HG03280 (cell line): ENCODE results near the gene QDPR.
A peak's percentile ranks its signal among the peaks of the same experiment; 100 is the strongest.

ENCODE experiments used
- ATAC-seq: cut with Tn5 transposase; IDR thresholded peaks from one replicate; pipeline ENCODE4 v1.9.1; 2021; ENCODE audit warnings: mild to moderate bottlenecking, moderate library complexity; ENCODE audit not compliant: unreplicated experiment

Gene QDPR

GRCh38 chr4:17528551-17529165, 16.8 kb upstream of the QDPR start:
- no peak for ATAC-seq

DNA sequence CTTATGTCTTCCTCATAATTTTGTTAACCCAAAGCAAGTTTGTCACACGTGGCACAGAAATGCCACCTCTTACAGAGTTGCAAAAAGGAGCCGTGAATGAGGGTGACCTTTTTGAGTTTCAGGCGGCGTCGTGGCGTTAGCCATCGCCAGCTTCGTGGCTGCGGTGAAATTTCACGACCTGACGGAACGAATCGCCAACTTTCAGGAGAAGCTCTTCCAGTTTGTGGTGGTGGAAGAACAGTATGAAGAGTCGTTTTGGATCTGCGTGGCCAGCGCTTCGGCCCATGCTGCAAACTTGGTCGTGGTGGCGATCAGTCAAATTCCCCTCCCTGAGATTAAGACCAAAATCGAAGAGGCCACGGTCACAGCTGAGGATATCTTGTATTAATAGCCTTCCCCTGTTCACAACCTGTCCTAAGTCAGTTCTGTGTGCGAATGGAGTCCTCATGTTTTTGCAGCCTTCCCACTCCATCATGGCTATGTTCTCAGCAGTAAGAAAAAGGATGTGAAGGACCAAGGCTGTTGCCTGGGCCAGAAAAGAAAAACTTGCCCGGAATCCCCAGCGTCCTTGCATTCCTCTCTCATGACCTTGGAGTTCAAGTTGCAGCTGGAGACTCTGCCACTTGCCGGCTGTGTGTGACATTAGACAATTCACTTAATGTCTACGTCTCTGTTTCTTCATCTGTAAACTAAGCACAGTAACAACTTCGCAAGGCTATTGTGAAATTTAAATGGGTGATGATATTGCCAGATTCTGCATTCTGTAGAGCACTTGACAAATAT, 15.0 kb upstream of the QDPR start:
- no peak for ATAC-seq

GRCh38 chr4:17523662-17524061, 11.8 kb upstream of the QDPR start:
- no peak for ATAC-seq

- no peak for ATAC-seq
Observed at GRCh38 chr4:17521595-17521994, 9.7 kb upstream of the QDPR start.

DNA sequence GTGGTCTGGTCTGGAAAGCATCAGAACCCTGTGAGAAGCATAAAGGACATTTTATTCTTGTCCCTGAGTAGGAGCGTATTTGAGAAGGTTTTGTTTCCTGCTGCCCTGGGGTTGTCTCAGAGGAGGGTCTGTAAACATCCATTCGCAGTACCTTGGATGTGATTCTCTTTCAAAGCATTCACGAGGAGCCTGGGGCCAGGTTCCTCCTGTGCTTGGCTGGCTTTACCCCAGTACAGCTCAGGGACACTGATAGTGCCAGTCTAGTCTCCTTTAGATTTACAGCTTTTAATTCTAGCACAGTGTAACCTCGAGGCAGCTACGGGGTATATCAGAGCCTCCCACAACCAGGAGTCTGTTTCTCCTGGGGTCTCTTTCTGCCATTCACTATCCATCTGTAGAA, 5.8 kb upstream of the QDPR start:
- ATAC-seq: no peak

DNA sequence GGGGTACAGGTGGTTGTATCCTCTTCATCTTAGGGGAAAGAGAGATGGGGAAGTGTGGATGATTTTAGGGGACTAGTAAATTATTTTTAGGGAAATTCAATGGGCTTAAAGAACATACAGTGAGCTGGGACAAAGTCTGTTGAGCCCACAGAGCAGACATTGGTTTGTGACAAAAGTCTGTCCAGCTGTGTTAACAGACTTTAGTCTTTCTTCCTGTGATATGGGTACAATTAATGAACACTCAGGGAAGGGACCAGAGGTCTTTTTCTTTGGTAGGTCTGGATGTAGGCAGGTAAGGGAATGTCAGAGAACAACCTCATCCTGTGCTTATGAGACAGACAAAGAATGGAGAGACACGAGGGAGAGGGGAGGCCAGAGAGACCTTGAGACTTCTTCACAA, 5.1 kb upstream of the QDPR start:
- no peak for ATAC-seq

- no peak for ATAC-seq
Observed at GRCh38 chr4:17515445-17516407, 3.8 kb upstream of the QDPR start.

- no peak for ATAC-seq
Observed at GRCh38 chr4:17514865-17515264, 3.0 kb upstream of the QDPR start, which contains the start of gene CLRN2. Gene CLRN2 (plus strand): TSS chr4:17515165. CDS start chr4:17515267, 102 bp downstream.

GRCh38 chr4:17512973-17513665, 1.2 kb upstream of the QDPR start:
- ATAC-seq: no peak

DNA sequence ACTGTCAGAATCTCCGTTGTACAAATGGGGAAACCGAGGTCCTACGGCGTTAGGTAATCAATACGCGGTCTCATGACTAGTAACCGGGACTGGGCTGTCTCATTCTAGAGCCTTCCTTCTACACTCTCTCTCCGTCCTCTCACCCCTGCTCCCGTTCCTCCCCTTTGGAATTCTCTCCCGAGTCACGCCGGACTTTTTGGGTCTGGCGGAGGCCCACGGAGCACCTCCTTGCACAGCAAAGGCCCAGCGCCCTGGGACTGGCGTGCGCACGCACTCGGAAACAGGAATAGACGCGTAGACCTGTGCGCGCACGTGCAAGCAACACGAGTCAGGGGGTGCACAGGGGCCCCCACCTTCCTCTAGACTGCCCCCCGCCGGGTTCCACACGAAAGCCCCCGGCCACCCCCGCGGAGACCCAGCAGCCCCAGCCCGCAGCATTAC, 361 bp downstream of the QDPR start:
- peak; percentile 56 for ATAC-seq

DNA sequence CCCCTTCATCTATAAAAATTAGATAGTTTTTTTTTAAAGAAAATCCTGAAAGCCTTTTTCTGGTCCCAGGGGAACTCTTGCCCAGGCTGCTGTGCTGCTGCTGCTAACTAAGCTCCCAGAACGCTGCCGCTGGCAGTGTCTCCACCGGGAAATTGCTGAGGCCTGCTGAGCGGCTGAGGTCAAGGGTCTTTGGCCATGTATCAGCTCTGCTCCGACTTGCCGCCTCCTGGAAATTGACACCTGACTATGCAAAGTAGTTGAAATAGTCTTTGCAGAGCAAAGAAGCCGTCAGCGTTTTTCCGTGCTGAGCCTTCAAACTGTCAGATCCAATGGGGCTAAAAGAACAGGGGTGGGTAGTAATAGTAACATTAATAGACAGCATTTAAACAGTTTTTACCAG, 839 bp downstream of the QDPR start:
- ATAC-seq: no peak

- no peak for ATAC-seq
Observed at GRCh38 chr4:17510582-17510981, 1.3 kb downstream of the QDPR start.

DNA sequence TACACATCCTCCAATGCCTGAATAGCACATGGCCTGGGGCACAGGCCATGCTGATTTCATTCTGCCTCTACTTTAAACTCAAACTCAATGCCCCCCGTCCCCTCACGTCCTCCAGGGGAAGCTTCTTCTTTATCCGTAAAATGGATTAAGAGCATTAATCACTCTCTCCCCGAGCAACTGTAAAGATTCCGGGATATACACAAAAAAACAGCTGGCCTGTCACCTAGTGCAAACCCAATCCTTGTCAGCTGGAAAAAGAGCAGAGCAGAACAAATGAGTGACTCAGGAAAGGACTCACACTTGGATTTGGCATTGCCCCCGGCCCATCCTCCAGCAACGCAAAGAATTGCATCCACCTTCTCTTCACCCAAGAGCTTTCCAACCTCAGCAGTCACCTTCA, 7.8 kb downstream of the QDPR start:
- no peak for ATAC-seq

DNA sequence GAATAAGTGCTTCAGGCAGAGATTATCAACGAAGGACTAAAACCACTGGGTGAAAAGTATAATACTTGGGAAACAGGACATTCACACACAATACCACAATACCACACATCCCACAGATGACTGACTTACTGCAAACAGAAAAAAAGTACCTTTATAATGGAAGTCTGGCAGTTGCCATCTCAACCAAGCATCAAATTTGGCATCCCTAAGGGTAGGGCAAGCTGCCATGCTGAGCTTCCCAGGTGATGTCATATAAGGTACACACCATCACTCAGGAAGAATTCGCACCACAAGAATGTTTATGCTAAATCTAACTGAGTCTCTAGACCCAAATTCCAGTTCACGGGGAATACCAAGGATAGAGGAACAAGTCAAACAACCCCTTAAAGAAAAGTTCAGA, 9.1 kb downstream of the QDPR start:
- no peak for ATAC-seq

DNA sequence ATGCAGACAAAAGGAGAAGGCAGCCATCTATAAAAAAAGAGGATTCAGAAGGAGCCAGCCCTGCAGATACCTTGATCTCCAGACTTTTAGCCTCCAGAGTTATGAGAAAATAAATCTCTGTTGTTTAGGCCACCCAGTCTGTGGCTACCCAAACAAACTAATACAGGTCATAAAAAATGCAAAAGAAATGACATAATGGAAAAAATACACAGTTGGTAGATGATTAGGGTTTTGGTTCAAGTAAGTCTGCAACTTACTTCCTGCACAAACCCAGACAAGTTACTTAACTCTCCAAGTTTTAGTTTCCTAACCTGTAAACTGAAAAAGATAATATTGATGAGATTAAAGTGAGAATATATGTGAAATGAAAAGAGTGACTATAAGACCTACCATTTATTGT, 11.3 kb downstream of the QDPR start:
- no peak for ATAC-seq

DNA sequence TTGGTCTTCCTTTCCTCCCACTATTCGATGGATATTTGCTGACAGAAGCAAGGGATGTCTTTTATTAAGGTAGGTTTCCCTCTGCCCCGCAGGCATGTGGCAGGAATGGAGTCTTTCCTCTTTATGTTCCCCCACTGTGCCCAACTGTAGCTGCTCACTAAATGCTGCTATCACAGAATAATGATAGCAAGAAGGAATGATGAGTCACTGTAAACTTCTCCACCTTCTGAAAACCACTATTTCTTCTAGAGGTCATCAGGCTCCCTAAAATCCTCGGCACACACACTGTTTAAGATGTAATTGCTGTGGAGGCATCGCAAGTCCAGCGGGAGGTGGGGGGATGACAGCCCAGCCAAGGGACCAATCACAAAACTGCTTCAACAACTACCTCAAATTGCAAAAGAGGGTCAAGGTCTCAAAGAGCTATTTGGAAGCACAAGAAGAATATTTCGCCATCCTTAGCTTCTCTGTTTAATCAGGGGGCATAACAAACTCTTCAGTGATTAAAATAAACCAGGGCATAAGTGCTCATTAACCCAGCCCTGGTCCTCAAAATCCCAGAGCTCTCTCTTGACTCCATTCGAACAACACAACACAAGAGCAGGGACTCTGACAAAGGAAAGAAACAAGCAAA, 13.9 kb downstream of the QDPR start:
- ATAC-seq: no peak

DNA sequence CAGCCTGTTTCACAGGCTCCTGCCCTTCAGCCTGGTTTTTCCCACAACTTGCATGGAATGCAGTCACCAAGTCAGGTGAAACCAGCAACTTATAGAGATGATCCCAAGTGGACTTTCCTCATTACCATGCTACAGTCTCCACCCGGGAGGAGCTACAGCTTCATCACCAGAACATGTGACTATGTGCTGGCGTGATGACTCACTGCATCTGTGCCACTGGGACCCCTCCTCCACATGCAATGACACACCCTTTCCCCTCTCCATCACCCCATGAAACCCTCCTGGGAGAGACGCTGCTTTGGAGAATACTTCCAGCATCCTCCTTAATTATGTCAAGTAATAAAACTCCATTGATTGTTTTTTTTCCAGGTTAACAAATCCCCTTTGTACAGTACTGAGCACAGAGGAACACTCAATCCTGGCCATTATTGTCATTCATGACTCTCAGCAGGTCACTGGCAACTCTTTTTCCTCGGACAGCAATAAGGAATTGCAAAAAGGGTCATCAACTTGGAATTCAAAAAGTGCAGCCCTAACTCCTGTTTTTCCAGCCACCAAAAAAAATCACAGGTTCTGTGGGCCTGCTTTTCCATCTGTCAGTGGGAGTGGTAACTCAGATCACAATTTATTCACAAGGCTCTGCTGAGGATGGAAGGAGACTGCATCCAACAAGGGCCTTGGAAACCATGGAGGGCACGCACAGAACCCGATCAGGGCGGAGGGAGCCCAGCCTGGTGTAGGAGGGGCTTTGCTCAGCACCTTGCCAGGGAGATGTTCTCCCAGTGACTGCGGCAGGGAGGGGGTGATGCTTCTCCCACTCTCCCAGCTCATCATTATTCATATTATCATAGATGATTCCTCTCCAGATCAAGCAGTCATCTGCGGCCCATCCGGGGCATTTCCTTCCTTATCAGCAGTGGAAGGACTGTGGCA, 17.4 kb downstream of the QDPR start:
- ATAC-seq: no peak

- ATAC-seq: no peak
Observed at GRCh38 chr4:17493619-17494018, 18.3 kb downstream of the QDPR start.

DNA sequence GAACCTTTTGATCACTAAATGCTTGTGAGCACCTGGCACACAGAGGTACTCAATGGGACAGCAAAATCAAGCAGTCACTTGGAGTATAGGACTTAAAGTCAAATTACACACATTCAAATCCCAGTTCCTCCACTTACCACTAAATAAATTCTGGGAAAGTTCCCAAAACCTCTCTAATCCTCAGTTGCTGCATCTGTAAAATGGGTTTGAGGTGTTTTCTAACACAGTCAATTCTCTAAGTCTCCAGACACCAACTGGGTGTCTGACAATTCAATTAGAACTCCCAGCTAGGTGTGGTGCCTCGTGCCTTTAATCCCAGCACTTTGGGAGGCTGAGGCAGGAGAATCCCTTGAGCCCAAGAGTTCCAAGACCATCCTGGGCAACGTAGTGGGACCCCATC, 19.0 kb downstream of the QDPR start:
- no peak for ATAC-seq
